ENCODE measurements around the gene C10orf71. TPM values are rescaled to one million over a fixed set of nuclear protein-coding genes. Genes with fewer than 3 reads are reported as not detected.
A peak's percentile ranks its signal among the peaks of the same experiment; 100 is the strongest.

C10orf71 gene
- total and polyA plus RNA-seq, 4 donors: not detected

GRCh38 chr10:49371967-49372366 lies 73.0 kb downstream of the C10orf71 start:
- Histone ChIP-seq H3K36me3 (ENCODE audit: control insufficient read depth in 4 of 4, insufficient read depth in 4 of 4, low read length in 4 of 4) (no peaks in the 10 kb centered on the region), H3K4me3 (no peak overlapping the region), H3K4me1 (ENCODE audit: control insufficient read depth in 5 of 5, insufficient read depth in 5 of 5, low read length in 5 of 5) (peaks cover 0 to 3% (median 0%) of the 10 kb centered on the region in 5 donors), H3K9me3 (ENCODE audit: control insufficient read depth in 4 of 4, insufficient read depth in 3 of 4, low read length in 3 of 4) (no peaks in the 10 kb centered on the region), H3K9ac (ENCODE audit: insufficient read depth in 1 of 2, low read length in 2 of 2) (no peak overlapping the region), H3K27ac (ENCODE audit: low read depth in 1 of 2, low read length in 1 of 2) (no peak overlapping the region), H3K27me3 (ENCODE audit: control insufficient read depth in 3 of 3, insufficient read depth in 3 of 3, low read length in 2 of 3) (peaks cover 0 to 24% (median 5%) of the 10 kb centered on the region in 3 donors)
- DNase-seq (peak in 1 of 3 donors; percentile 2), ATAC-seq (ENCODE audit: insufficient read depth, low FRiP score) (no peak)
- no peak for TF ChIP-seq CTCF (IDR thresholded peaks at IDR 0.05; ENCODE audit: control extremely low read depth, extremely low read depth)
- 75 to 87% methylated on average over 3 of the region's 3 CpGs for WGBS, 2 donors

- Histone ChIP-seq H3K9me3 (ENCODE audit: control insufficient read depth in 4 of 4, insufficient read depth in 3 of 4, low read length in 3 of 4) (no peaks in the 10 kb centered on the region), H3K9ac (ENCODE audit: insufficient read depth in 1 of 2, low read length in 2 of 2) (no peak overlapping the region), H3K27me3 (ENCODE audit: control insufficient read depth in 3 of 3, insufficient read depth in 3 of 3, low read length in 2 of 3) (peaks cover 0 to 20% (median 7%) of the 10 kb centered on the region in 3 donors), H3K4me1 (ENCODE audit: control insufficient read depth in 5 of 5, insufficient read depth in 5 of 5, low read length in 5 of 5) (peaks cover 0 to 3% (median 0%) of the 10 kb centered on the region in 5 donors), H3K27ac (ENCODE audit: low read depth in 1 of 2, low read length in 1 of 2) (no peak overlapping the region), H3K36me3 (ENCODE audit: control insufficient read depth in 4 of 4, insufficient read depth in 4 of 4, low read length in 4 of 4) (no peaks in the 10 kb centered on the region), H3K4me3 (no peak overlapping the region)
- no peak for DNase-seq
- no peak for TF ChIP-seq CTCF (IDR thresholded peaks at IDR 0.05; ENCODE audit: control extremely low read depth, extremely low read depth)
- WGBS, 2 donors: 91 to 93% methylated on average over 5 of the region's 5 CpGs
- ATAC-seq (ENCODE audit: insufficient read depth, low FRiP score): no peak
Observed at GRCh38 chr10:49373361-49373760, 74.4 kb downstream of the C10orf71 start.

- Histone ChIP-seq H3K27me3 (ENCODE audit: control insufficient read depth in 3 of 3, insufficient read depth in 3 of 3, low read length in 2 of 3) (peaks cover 0 to 15% (median 7%) of the 10 kb centered on the region in 3 donors), H3K9me3 (ENCODE audit: control insufficient read depth in 4 of 4, insufficient read depth in 3 of 4, low read length in 3 of 4) (no peaks in the 10 kb centered on the region), H3K27ac (ENCODE audit: low read depth in 1 of 2, low read length in 1 of 2) (no peak overlapping the region), H3K9ac (ENCODE audit: insufficient read depth in 1 of 2, low read length in 2 of 2) (no peak overlapping the region), H3K4me1 (ENCODE audit: control insufficient read depth in 5 of 5, insufficient read depth in 5 of 5, low read length in 5 of 5) (no peaks in the 10 kb centered on the region), H3K4me3 (no peak overlapping the region), H3K36me3 (ENCODE audit: control insufficient read depth in 4 of 4, insufficient read depth in 4 of 4, low read length in 4 of 4) (no peaks in the 10 kb centered on the region)
- DNase-seq (no peak), ATAC-seq (ENCODE audit: insufficient read depth, low FRiP score) (no peak)
- 77 to 90% methylated on average over 5 of the region's 5 CpGs for WGBS, 2 donors
- TF ChIP-seq CTCF (IDR thresholded peaks at IDR 0.05; ENCODE audit: control extremely low read depth, extremely low read depth): no peak
Observed at GRCh38 chr10:49374740-49375139, 75.8 kb downstream of the C10orf71 start.

GRCh38 chr10:49375611-49376010 lies 76.6 kb downstream of the C10orf71 start:
- 82 to 91% methylated on average over 3 of the region's 3 CpGs for WGBS, 2 donors
- ATAC-seq (ENCODE audit: insufficient read depth, low FRiP score) (no peak), DNase-seq (no peak)
- no peak overlapping the region for H3K4me3 ChIP-seq
- H3K36me3 ChIP-seq (ENCODE audit: control insufficient read depth in 4 of 4, insufficient read depth in 4 of 4, low read length in 4 of 4): no peaks in the 10 kb centered on the region
- H3K27ac ChIP-seq (ENCODE audit: low read depth in 1 of 2, low read length in 1 of 2): no peak overlapping the region
- H3K4me1 ChIP-seq (ENCODE audit: control insufficient read depth in 5 of 5, insufficient read depth in 5 of 5, low read length in 5 of 5): no peaks in the 10 kb centered on the region
- H3K27me3 ChIP-seq (ENCODE audit: control insufficient read depth in 3 of 3, insufficient read depth in 3 of 3, low read length in 2 of 3): peaks cover 0 to 20% (median 7%) of the 10 kb centered on the region in 3 donors
- H3K9ac ChIP-seq (ENCODE audit: insufficient read depth in 1 of 2, low read length in 2 of 2): no peak overlapping the region
- H3K9me3 ChIP-seq (ENCODE audit: control insufficient read depth in 4 of 4, insufficient read depth in 3 of 4, low read length in 3 of 4): no peaks in the 10 kb centered on the region
- TF ChIP-seq CTCF (IDR thresholded peaks at IDR 0.05; ENCODE audit: control extremely low read depth, extremely low read depth): no peak
